ENCODE data around the gene GNAT2.

GRCh38 chr1:109611308-109611990, 8.0 kb downstream of the GNAT2 start:
- TF ChIP-seq CTCF (IDR thresholded peaks at IDR 0.05) (no peak), POLR2A (IDR thresholded peaks at IDR 0.05) (no peak)
